Nephron progenitor cell (in vitro differentiated cells): ENCODE measurements around the gene GRPEL1.

ENCODE experiments used
- DNase-seq: peaks from one replicate; pipeline ENCODE4 v3.0.0; 2021
- H3K27ac Mint-ChIP-seq: 2 replicates; pipeline ENCODE4 v1.8.0; 2021; ENCODE audit warnings: mild to moderate bottlenecking, moderate library complexity, mixed read lengths
- H3K27me3 Mint-ChIP-seq: 2 replicates; pipeline ENCODE4 v1.8.0; 2021; ENCODE audit warnings: mild to moderate bottlenecking, low read depth, mixed read lengths; ENCODE audit not compliant: poor library complexity
- H3K36me3 Mint-ChIP-seq: 2 replicates; pipeline ENCODE4 v1.8.0; 2021; ENCODE audit warnings: low read depth, mixed read lengths
- H3K4me1 Mint-ChIP-seq: 2 replicates; pipeline ENCODE4 v1.8.0; 2021; ENCODE audit warnings: mixed read lengths
- H3K4me3 Mint-ChIP-seq: 2 replicates; pipeline ENCODE4 v1.8.0; 2021; ENCODE audit warnings: mild to moderate bottlenecking, moderate library complexity, mixed read lengths
- H3K9me3 Mint-ChIP-seq: 2 replicates; pipeline ENCODE4 v1.8.0; 2021; ENCODE audit warnings: mild to moderate bottlenecking, moderate library complexity, mixed read lengths
- TF ChIP-seq, protein P1 (sequence below): fragments of 200-600 bp; sonication (generic); IDR thresholded peaks from 2 replicates; pipeline ENCODE4 v1.5.0; 2021; ENCODE audit warnings: antibody characterized with exemption

GRPEL1 gene

DNA sequence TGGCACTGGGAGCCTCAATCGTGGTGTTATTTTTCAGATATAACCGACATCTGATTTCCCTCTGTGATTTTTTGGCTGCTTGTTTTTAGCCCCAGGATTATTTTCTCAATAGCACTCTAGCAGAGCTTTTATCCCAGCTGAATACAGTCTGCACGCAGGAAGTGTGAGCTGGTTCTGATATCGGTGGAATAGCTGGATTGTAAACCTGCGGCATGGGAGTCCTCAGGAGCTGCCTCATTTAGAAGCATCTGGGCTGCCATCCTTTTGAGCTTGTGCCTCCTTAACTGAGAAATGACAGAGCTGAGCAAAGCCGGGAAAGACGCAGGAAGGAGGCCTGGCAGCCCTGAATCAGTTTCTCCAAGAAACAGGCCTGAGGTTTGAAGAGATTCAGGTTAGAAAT is 28.4 kb upstream of the GRPEL1 start:
- Mint-ChIP-seq H3K36me3 (no peaks in the 10 kb centered on the region), H3K4me3 (no peak overlapping the region), H3K27me3 (peaks cover 63% of the 10 kb centered on the region), H3K9me3 (peaks cover 6% of the 10 kb centered on the region), H3K4me1 (no peaks in the 10 kb centered on the region), H3K27ac (peak overlapping the region; percentile 91)
- TF ChIP-seq, protein P1, sequence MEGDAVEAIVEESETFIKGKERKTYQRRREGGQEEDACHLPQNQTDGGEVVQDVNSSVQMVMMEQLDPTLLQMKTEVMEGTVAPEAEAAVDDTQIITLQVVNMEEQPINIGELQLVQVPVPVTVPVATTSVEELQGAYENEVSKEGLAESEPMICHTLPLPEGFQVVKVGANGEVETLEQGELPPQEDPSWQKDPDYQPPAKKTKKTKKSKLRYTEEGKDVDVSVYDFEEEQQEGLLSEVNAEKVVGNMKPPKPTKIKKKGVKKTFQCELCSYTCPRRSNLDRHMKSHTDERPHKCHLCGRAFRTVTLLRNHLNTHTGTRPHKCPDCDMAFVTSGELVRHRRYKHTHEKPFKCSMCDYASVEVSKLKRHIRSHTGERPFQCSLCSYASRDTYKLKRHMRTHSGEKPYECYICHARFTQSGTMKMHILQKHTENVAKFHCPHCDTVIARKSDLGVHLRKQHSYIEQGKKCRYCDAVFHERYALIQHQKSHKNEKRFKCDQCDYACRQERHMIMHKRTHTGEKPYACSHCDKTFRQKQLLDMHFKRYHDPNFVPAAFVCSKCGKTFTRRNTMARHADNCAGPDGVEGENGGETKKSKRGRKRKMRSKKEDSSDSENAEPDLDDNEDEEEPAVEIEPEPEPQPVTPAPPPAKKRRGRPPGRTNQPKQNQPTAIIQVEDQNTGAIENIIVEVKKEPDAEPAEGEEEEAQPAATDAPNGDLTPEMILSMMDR, result no peak
- DNase-seq, result no peak

DNA sequence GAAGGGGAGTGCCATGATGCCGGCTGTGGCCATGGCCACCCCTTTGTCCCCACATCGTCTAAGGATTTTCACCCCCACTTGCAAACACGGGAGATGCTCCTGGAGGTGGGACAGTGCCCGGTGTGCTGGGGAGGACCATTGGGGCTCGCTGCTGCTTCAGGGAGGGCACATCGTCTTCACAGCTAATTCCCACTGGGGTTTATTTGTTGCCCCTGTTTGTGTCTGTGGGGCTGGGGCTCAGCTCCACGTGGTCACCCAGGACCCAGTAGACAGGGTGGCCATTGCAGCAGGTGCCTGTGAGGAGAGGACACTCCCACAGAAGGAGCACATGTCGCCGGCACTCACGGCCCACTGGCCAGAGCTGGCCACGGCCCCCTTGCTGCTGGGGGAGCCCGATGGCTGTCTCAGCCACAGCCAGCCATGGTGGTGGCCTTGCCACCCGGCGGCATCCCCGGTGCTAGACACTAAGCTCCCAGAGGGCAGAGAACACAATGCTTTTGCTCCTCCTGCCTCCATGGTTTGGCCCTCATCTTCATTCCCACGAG is 27.8 kb upstream of the GRPEL1 start:
- peaks cover 67% of the 10 kb centered on the region for H3K27me3 Mint-ChIP-seq
- no peak overlapping the region for H3K4me3 Mint-ChIP-seq
- H3K27ac Mint-ChIP-seq, result peak overlapping the region; percentile 91
- H3K36me3 Mint-ChIP-seq, result no peaks in the 10 kb centered on the region
- H3K9me3 Mint-ChIP-seq, result peaks cover 6% of the 10 kb centered on the region
- no peak for DNase-seq
- TF ChIP-seq, protein P1, result no peak
- no peaks in the 10 kb centered on the region for H3K4me1 Mint-ChIP-seq

- TF ChIP-seq, protein P1, result no peak
- no peaks in the 10 kb centered on the region for H3K4me1 Mint-ChIP-seq
- H3K27ac Mint-ChIP-seq, result no peak overlapping the region
- no peak for DNase-seq
- peaks cover 6% of the 10 kb centered on the region for H3K9me3 Mint-ChIP-seq
- peaks cover 67% of the 10 kb centered on the region for H3K27me3 Mint-ChIP-seq
- no peaks in the 10 kb centered on the region for H3K36me3 Mint-ChIP-seq
- H3K4me3 Mint-ChIP-seq, result no peak overlapping the region
Observed at GRCh38 chr4:7094916-7095315, 27.1 kb upstream of the GRPEL1 start.

DNA sequence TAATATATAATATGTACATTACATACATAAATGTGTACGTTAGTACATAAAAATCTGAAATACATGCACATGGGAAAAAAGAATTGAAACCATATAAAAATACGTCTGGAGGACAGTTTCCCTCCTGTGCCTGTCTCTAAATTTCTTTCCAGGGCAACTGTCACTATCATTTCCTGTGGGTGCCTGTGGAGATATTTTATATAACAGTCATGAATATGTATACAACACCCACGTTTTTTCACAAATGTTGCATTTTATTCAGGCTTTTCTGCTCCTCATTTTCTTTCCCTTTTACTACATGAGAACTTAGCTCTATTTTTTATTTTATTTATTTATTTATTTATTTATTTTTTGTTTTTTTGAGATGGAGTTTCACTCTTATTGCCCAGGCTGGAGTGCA is 24.2 kb upstream of the GRPEL1 start:
- Mint-ChIP-seq H3K27me3 (peaks cover 78% of the 10 kb centered on the region), H3K27ac (no peak overlapping the region)
- DNase-seq, result no peak

GRCh38 chr4:7089213-7089986 is 21.5 kb upstream of the GRPEL1 start:
- Mint-ChIP-seq H3K27me3 (peaks cover 76% of the 10 kb centered on the region), H3K4me1 (no peaks in the 10 kb centered on the region), H3K9me3 (peaks cover 41% of the 10 kb centered on the region), H3K4me3 (no peak overlapping the region), H3K27ac (no peak overlapping the region), H3K36me3 (no peaks in the 10 kb centered on the region)
- TF ChIP-seq, protein P1, result no peak
- DNase-seq, result no peak

More for the DNA sequence above, 24.2 kb upstream of the GRPEL1 start:
- Mint-ChIP-seq H3K4me1 (no peaks in the 10 kb centered on the region), H3K4me3 (no peak overlapping the region), H3K9me3 (peaks cover 17% of the 10 kb centered on the region), H3K36me3 (no peaks in the 10 kb centered on the region)
- TF ChIP-seq, protein P1, result no peak

- Mint-ChIP-seq H3K27me3 (peaks cover 72% of the 10 kb centered on the region), H3K36me3 (no peaks in the 10 kb centered on the region), H3K4me1 (no peaks in the 10 kb centered on the region), H3K9me3 (peaks cover 39% of the 10 kb centered on the region), H3K4me3 (no peak overlapping the region), H3K27ac (no peak overlapping the region)
- DNase-seq, result no peak
- TF ChIP-seq, protein P1, result no peak
Observed at GRCh38 chr4:7087036-7087435, 19.2 kb upstream of the GRPEL1 start.
